HG02571 (cell line): Measurements from ENCODE around the gene PICK1.
"Not testable (repeated sequence)": the region's sequence is repeated elsewhere in the genome, so short reads cannot be mapped to it uniquely, and the experiment has no call there.

Experiments used
- ATAC-seq: cut with Tn5 transposase; IDR thresholded peaks from one replicate; pipeline ENCODE4 v1.9.1; 2021; ENCODE audit warnings: mild to moderate bottlenecking, moderate library complexity; ENCODE audit not compliant: unreplicated experiment

The PICK1 gene

DNA sequence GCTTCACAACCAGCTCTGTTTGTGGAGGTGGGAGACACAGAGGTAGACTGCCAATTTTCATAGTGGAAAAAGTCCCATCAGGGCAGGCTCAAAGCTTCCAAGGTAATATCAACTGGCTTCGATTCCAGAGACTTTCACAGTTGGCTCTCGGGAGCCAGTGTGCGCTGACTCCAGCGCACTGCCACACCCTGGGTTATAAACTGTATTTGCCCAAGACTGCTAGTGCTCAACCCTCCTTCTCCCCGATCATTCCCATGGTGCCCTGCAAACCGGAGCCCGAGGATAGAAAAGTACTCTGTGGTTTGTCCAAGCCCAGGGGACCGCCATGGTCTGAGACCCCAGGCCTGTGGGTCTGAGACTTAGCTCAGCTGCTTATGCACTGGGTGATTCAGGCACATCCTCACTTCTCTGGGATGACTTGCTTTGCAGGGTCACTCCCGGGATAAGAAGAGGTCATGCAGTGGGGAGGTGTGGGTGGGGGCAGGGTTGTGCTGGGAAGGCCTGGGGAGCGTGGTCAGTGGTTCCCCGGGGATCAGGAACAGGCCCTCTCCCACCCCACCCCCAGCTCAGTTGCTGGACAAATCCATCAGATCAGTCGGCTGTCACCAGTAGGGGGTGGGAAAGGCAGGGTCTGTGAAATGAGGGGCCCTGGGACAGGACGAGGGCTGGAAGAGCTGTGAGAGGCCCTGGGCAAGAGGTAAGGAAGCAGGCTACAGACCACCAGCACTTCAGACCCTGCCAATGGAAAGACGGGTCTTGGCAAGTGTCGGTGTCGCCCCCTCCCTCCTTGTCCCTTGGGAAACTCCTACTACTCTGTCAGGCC is 26.7 kb upstream of the PICK1 start:
- no peak for ATAC-seq

- no peak for ATAC-seq
These were observed 25.7 kb upstream of the PICK1 start for GRCh38 chr22:38031491-38031890.

GRCh38 chr22:38032681-38033521 is 24.3 kb upstream of the PICK1 start:
- no peak for ATAC-seq

DNA sequence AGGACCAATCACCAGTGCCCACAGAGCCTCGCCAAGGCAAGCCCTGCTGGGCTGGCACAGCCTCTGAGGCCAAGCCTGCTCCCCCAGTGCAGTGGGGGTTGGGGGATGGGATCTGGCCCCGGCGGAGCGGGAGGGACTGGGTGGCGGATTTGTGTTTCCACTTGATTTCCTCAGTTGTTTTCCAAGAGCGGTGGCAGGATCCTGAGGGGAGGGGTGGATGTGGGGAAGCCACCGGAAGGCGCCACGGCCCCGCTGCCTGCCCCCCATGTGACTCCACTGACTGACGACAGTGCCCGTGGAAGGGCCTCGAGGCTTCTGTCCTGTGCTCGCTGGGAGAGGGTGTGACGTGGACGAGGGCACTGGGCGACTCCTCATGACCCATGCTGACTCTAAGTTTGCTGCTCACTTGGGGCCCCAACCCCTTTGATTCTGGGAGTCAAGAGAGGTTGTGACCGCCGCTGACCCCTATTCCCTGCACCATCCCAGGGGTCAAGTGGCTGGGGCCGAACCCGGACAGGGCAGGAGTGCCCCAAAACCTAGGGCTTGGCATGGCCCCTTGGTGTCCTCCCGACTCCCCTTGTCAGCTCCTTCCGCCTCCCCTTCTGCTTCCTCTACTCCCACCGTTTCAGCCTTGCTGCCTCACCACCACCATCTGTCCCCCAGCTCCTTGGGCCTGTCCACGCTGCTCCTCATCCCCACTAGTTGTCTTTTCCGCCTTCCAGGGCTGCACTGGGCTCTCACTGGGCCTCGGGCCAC is 23.5 kb upstream of the PICK1 start:
- ATAC-seq: no peak

- no peak for ATAC-seq
These were observed 22.8 kb upstream of the PICK1 start for GRCh38 chr22:38034278-38034882.

DNA sequence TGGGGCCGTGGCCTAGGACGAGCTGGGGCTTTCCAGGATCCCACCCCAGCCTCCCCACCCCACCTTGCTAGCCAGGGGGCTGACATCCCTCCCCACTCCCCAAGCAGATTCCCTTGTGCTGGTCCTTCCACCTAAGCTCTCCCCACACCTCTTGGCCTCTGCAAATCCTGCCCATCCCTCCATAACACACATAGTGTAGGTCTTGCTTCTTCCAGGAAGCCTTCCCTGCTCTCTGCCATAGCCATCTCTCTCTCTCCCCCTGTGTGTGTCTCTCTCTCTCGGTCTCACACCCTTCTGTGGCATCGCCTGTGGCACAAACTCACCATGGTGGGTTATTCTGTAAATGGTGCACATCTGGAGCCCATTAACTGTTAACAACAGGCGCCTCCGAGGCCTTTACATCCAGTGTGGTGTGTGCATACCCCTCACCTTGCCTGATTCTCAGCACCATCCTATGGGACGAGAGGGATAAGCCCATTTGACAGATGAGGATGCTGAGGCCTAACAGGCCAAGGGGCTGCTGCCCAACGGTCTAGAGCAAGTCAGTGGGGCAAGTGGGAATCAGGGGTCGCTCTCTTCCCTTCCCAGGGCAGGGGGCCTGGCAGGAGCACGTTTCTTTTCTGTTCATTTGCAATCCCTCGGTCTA is 22.2 kb upstream of the PICK1 start:
- no peak for ATAC-seq

- no peak for ATAC-seq
These were observed 21.7 kb upstream of the PICK1 start for GRCh38 chr22:38035530-38035885.

GRCh38 chr22:38036392-38037062 is 20.7 kb upstream of the PICK1 start:
- no peak for ATAC-seq

GRCh38 chr22:38037367-38038150 is 19.6 kb upstream of the PICK1 start:
- ATAC-seq: not testable (repeated sequence)

GRCh38 chr22:38038426-38038825 is 18.8 kb upstream of the PICK1 start:
- ATAC-seq: no peak

DNA sequence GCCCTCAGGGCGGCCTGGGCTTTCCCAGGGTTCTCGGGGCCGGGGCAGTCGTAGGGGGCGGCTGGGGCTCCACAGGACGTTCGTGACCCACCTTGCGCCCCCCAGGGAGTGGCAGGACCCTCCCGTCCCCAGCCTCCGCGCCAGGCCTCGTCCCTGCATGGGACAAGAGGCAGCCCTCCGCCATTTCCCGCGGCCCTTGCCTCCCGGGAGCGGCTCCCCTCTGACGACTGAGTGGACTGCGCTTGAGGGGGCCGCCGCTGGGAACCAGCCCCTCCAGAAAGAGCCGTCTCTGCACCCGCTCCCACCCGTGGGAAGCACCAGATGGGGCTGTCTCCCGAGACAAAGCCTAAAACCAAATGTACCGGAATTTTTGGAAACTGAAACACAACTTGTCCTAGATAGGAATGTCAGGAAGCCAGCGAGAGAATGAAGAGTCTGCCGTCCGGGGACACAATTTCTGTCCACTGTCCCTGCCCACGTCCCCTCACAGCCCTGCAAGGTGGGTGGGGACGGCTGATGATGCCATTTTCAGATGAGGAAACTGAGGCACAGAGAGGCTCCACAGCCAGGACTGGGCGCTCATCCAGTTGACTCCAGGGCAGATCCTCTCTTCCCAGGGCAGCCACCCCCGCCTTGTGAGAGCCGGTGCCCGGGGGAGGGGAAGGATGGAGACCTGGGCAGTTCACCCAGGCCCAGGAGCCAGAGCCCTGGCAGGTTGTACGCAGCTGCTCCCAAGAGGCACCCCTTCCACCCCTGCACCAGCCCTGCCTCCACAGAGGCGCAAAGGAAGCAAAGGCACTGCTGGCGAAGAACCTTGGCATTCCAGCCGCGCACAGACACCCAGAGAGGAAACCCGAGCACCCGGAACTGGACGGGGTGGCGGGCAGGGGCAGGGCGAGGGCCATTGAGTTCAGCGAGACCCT is 18.1 kb upstream of the PICK1 start:
- ATAC-seq: no peak

DNA sequence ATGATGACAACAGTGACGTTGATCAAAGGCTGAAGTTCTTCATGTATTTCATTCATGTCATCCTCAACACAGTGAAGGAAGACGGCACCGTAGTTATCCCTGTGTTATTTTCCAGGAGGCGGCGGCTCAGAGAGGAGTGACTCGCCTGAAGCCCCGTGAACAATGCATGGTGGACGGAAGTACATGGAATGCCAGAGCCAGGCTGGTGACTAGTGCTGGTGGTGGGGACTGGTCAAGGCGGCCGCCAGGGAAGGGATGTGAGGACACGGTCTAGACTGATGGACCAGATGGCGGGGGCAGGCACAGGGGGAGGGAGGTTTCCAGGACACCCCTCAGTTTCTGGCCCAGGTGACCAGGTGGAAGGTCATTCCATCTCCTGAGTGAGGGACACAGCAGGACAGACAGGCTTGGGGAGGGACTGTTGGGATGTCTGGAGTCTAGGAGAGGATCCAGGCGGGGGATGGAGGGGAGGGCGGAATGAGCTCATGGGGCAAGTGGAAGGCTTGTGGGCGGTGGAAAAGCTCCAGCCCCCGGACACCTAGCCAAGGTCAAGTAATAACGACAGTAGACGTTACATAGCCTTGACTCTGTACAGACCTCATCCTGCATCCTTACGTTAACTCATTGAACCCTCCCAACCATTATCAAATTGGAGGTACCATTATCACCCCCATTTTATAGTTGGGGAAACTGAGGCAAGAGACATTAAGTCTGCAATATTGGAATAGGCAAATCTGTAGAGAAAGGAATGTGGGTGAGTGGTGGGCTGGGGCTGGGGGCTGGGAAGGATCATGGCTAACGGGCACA is 16.0 kb upstream of the PICK1 start:
- no peak for ATAC-seq

- no peak for ATAC-seq
These were observed 15.3 kb upstream of the PICK1 start for GRCh38 chr22:38041760-38042487.

GRCh38 chr22:38042488-38042790 is 14.8 kb upstream of the PICK1 start:
- no peak for ATAC-seq

GRCh38 chr22:38043151-38044039 is 13.8 kb upstream of the PICK1 start:
- ATAC-seq: no peak
